GM12875 (cell line): Measurements from ENCODE around the gene KLHL25.

Source experiments
- H3K4me3 ChIP-seq: one replicate; pipeline ENCODE4 v1.5.1; 2011; ENCODE audit warnings: low read depth, low read length, control low read depth
- TF ChIP-seq, protein P1 (sequence below): IDR thresholded peaks from 2 replicates; pipeline ENCODE4 v1.5.1; 2011; ENCODE audit warnings: low read depth, mild to moderate bottlenecking, control low read depth, inconsistent platforms, low read length, moderate library complexity, borderline replicate concordance; ENCODE audit not compliant: insufficient read depth

Gene KLHL25

DNA sequence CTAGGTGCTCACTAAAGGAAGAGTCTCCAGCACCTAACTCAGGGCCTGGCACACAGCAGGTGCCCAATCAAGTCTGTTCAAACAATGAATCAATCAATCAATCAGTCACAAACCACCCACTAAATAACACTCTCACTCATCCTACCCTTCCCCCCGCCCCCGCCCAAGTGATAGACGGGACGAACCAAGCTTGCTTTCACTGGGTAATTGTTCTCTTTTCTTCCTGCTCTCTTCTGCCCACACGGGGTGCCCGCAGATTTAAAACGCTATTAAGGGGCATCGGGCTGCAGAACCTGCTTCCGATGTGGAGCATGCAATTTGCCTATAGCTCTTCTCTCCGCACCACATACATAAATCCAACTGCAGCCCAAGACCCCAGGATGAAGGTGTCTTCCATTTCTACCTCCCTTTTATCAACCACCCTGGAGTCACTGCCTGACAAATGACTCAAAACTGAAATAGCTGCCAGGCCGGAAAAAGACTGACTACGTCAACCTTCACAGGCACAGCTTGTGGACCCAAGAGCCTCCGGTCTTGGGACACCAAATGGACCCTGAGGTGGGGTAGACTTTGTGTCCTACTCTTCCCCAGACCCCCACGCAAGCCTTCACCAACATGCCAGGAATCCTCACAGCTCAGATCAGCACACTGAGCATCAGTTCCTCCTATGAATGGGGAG lies 1.7 kb downstream of the KLHL25 start:
- TF ChIP-seq, protein P1, sequence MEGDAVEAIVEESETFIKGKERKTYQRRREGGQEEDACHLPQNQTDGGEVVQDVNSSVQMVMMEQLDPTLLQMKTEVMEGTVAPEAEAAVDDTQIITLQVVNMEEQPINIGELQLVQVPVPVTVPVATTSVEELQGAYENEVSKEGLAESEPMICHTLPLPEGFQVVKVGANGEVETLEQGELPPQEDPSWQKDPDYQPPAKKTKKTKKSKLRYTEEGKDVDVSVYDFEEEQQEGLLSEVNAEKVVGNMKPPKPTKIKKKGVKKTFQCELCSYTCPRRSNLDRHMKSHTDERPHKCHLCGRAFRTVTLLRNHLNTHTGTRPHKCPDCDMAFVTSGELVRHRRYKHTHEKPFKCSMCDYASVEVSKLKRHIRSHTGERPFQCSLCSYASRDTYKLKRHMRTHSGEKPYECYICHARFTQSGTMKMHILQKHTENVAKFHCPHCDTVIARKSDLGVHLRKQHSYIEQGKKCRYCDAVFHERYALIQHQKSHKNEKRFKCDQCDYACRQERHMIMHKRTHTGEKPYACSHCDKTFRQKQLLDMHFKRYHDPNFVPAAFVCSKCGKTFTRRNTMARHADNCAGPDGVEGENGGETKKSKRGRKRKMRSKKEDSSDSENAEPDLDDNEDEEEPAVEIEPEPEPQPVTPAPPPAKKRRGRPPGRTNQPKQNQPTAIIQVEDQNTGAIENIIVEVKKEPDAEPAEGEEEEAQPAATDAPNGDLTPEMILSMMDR = no peak
- no peak overlapping the region for H3K4me3 ChIP-seq

DNA sequence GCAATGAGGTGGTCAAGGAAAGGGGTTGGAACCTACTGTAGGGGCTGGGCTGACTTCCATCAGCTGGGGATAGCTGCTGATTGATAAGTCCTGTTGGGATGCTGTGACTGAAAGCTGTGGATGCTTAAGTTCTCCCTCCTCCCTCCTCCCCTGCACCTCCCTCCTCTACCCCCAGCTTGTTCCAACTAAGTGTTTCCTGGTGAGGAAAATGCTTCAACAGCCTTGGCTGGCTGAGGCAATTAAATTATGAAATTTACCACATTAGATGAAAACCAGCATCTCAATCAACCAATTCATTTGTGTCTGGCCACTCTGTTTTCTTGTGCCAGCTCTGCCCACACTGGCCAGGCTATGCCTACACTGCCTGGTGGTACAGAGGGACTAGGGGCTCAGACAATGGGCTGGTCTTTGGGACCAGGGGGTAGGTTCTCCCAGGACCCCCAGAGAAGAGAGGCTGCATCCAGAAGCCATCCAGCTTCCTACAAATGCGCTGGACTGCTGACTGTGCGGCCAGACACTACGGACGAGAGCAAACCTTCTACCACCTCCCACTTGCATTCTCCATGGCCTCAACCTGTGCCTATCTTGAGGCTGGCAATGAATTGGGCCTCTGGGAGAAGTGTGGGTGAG lies 2.5 kb downstream of the KLHL25 start:
- TF ChIP-seq, protein P1 = no peak
- H3K4me3 ChIP-seq = no peak overlapping the region

DNA sequence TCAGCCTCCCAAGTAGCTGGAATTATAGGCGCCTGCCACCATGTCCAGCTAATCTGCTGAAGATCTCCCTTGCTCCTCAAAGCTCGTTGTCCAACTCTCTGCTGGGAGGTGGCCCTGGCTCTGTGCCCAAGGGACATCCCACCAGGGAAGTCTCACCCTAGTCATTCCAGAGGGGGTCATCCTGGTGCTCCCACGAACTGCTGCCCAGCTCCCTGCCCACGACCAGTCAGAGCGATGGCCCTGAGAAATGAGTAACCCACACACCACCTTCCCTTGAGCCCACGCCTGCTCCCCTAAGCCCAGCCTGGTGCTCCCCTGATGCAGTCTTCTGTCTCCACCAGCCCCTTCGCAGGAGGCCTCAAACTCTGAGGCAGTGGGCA lies 5.2 kb downstream of the KLHL25 start:
- TF ChIP-seq, protein P1 = no peak
- H3K4me3 ChIP-seq = no peak overlapping the region

DNA sequence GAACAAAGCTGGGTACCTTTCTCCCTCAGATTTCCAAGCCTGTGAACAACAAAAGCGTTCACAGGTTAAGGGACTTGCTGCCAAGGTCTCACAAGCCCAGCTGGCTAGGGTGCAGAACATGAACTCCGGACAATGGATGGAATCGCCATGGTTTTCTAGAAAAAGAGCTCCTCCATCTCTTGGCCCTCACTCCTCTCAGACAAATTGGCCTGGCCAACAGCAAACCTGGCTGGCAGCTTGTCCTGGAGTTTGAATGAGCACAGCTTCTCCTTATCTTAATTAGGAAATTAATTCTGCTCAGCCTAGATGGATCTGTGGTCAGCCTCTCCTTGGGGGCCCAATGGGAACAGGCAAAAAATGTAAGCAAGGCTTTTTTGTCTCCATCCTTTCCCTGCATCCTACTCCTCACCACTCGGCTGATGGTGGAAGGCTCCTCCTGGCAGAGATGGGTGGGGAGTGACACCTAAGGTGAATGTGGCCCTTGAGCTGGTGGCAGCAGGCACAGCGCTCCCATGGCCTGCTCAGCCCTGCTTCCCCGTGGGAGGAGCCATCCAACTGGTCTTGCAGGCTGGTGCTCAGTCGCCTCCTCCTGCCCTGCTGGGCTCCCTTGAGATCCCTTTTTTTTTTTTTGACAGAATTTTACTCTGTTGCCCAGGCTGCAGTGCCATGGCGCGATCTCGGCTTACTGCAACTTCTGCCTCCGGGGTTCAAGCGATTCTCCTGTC lies 5.8 kb downstream of the KLHL25 start:
- TF ChIP-seq, protein P1 = no peak
- H3K4me3 ChIP-seq = no peak overlapping the region

DNA sequence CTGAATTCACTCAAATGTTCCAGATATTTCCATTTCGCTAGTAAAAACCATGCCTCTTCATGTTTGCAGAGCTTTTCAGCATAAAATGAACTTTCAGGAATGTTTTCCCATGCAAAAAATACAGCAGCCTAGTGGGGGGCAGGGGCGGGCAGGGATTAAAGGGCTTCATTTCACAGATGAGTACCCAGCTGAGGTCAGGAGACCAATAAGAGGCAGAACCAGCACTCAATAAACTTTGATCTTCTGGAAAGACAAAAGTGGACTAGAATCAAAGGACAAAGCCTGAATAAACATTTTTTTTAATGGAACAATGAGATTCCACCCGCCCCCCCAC lies 8.0 kb downstream of the KLHL25 start:
- TF ChIP-seq, protein P1 = no peak
- H3K4me3 ChIP-seq = no peak overlapping the region

DNA sequence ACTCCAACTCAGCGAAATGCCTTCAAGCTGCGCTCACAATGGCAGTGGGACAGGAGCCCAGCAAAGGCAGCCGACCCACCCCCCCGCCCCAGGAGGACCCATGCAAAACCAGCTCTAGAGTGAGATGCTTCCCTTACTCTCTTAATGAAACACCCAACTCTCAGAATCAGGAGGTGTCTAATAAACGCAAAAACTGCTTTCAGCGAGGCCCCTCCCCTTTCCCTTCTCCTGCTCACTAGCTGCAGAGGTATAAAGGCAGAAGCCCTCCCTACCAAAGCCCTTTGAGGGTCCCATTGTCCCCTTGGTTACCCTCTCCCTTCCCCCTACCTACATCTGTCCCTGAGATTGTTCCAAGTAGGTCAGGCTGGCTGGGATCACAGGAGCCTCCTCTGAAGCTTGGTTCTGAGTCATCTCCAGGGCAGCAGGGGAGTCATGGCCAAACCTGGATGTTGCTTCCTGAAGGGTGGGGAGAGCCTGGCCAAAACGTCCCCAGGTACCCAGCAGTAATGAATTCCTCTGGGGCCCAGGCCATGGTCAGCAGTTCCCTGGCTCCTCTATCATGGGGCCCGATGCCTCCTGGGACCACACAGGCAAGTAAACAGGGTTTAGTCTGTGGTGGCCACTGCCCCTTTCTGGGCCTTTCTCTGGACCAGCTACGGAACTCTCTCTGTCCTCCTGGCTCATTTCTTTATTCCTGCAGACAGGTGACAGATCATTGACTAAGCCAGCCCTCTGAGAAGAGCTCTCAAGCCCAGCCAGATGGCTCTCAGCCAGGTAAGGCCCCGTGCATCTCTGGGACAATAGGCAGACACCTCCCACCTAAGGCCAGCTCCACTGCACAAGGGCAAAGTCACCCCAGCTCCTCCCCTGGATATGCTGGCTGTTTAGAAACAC lies 8.6 kb downstream of the KLHL25 start:
- TF ChIP-seq, protein P1 = no peak
- H3K4me3 ChIP-seq = no peak overlapping the region
